Endothelial cell of umbilical vein (primary cell): Measurements from ENCODE around the gene CD300C. TPM values are rescaled to one million over a fixed set of nuclear protein-coding genes. Genes with fewer than 3 reads are reported as not detected.

Source experiments
- BruUV-seq: library from RNA; stranded (reverse); fragments of 400-500 nt; replicated peaks from 2 replicates; lab custom pipeline; 2021; lab: Mats Ljungman, UMichigan
- CTCF ChIA-PET: fragments of 300-600, 350-600 bp; sonication (Branson Sonifier 250); formaldehyde crosslinking; loops from one replicate; lab custom pipeline; 2021; ENCODE audit warnings: antibody characterized with exemption, inconsistent platforms; lab: Charles Lee
- POLR2A ChIA-PET: fragments of 300-600, 350-600 bp; sonication (Branson Sonifier 250); formaldehyde crosslinking; loops from one replicate; lab custom pipeline; 2021; ENCODE audit warnings: antibody characterized with exemption, inconsistent platforms; lab: Charles Lee
- DNase-seq: peaks from one replicate; pipeline ENCODE4 v3.0.0-alpha.2; 2011; ENCODE audit warnings: low read depth, low spot score
- FAIRE-seq: peaks from 2 replicates; lab custom pipeline; 2011; peaks lifted over from hg19 to GRCh38; lab: Jason Lieb, UNC
- H2AFZ ChIP-seq: 2 replicates; pipeline ENCODE4 v1.6.0; 2012; ENCODE audit warnings: low read depth, low read length, control low read depth, inconsistent platforms
- H3K27ac ChIP-seq: 2 replicates; pipeline ENCODE4 v1.5.1; 2011; ENCODE audit warnings: low read depth, mild to moderate bottlenecking, control low read depth, low read length, moderate library complexity; ENCODE audit not compliant: insufficient read depth
- H3K27me3 ChIP-seq, 2 experiments: 2 replicates each; pipeline versions ENCODE4 v1.6.0 to v1.6.1; 2011; ENCODE audit warnings: low read length in 2 of 2, mixed read lengths in 1 of 2; ENCODE audit not compliant: control insufficient read depth in 2 of 2, insufficient read depth in 2 of 2
- H3K36me3 ChIP-seq, 2 experiments: 2 replicates in 1 of 2; 3 replicates in 1 of 2; pipeline ENCODE4 v1.5.1; 2011; ENCODE audit warnings: low read length in 2 of 2, mild to moderate bottlenecking in 1 of 2, moderate library complexity in 1 of 2; ENCODE audit not compliant: control insufficient read depth in 2 of 2, insufficient read depth in 2 of 2; ENCODE audit errors: extremely low read depth in 1 of 2
- H3K4me1 ChIP-seq: 3 replicates; pipeline ENCODE4 v1.5.1; 2011; ENCODE audit warnings: mild to moderate bottlenecking, low read length; ENCODE audit not compliant: control insufficient read depth, insufficient read depth; ENCODE audit errors: extremely low read depth
- H3K4me2 ChIP-seq: 2 replicates; pipeline ENCODE4 v1.6.1; 2011; ENCODE audit warnings: low read length, control low read depth, mixed read lengths; ENCODE audit not compliant: insufficient read depth
- H3K4me3 ChIP-seq, 3 experiments: fragments of 200-600 bp in 1 of 3; sonication (generic), shearing (Covaris generic) in 1 of 3; replicated peaks in 1 of 3; 2 replicates each; pipeline ENCODE4 v1.5.1; 2011 to 2016; ENCODE audit warnings: control low read depth in 3 of 3, low read length in 3 of 3, mild to moderate bottlenecking in 2 of 3, inconsistent platforms in 1 of 3, low read depth in 1 of 3, moderate library complexity in 1 of 3; ENCODE audit not compliant: insufficient read depth in 1 of 3
- H3K79me2 ChIP-seq: 2 replicates; pipeline ENCODE4 v1.6.0; 2012; ENCODE audit warnings: low read length, inconsistent platforms; ENCODE audit not compliant: control insufficient read depth, insufficient read depth
- H3K9ac ChIP-seq: replicated peaks from 2 replicates; pipeline ENCODE3; 2011; ENCODE audit warnings: low read length, control low read depth; ENCODE audit not compliant: insufficient read depth; ENCODE audit errors: extremely low read depth
- H3K9me1 ChIP-seq: replicated peaks from 3 replicates; pipeline ENCODE4 v1.6.0; 2011; ENCODE audit warnings: mild to moderate bottlenecking, low read length; ENCODE audit not compliant: control insufficient read depth, insufficient read depth; ENCODE audit errors: extremely low read depth
- H3K9me3 ChIP-seq: replicated peaks from 2 replicates; pipeline ENCODE4 v1.5.1; 2012; ENCODE audit warnings: low read length, inconsistent platforms; ENCODE audit not compliant: control insufficient read depth, insufficient read depth
- H4K20me1 ChIP-seq: replicated peaks from 2 replicates; pipeline ENCODE3; 2011; ENCODE audit warnings: mild to moderate bottlenecking, low read length; ENCODE audit not compliant: control insufficient read depth, insufficient read depth; ENCODE audit errors: extremely low read depth
- CTCF ChIP-seq, 2 donors: IDR thresholded peaks; 1 replicate in 1 of 2; 2 replicates in 1 of 2; pipeline ENCODE4 v1.5.1; 2011; ENCODE audit warnings: low read length in 2 of 2, mild to moderate bottlenecking in 2 of 2, moderate library complexity in 2 of 2, control low read depth in 1 of 2, inconsistent platforms in 1 of 2, low read depth in 1 of 2; ENCODE audit not compliant: insufficient read depth in 1 of 2; ENCODE audit errors: extremely low read depth in 1 of 2
- EZH2 ChIP-seq: IDR thresholded peaks from 2 replicates; pipeline ENCODE4 v1.6.1; 2012; ENCODE audit warnings: borderline replicate concordance, low read depth, mild to moderate bottlenecking, moderate library complexity, low read length, inconsistent platforms; ENCODE audit not compliant: severe bottlenecking
- FOS ChIP-seq: IDR thresholded peaks from 2 replicates; pipeline ENCODE4 v1.6.1; 2011; ENCODE audit warnings: mild to moderate bottlenecking, low read length, moderate library complexity, borderline replicate concordance; ENCODE audit not compliant: insufficient read depth
- GATA2 ChIP-seq: IDR thresholded peaks from 2 replicates; pipeline ENCODE4 v1.7.0; 2011; ENCODE audit warnings: low read depth, mild to moderate bottlenecking, moderate library complexity, mixed read lengths, low read length; ENCODE audit not compliant: insufficient read length, insufficient read depth
- JUN ChIP-seq: IDR thresholded peaks from 2 replicates; pipeline ENCODE4 v1.6.1; 2011; ENCODE audit warnings: borderline replicate concordance, low read depth; ENCODE audit not compliant: insufficient read length, insufficient read depth
- MAX ChIP-seq: IDR thresholded peaks from 2 replicates; pipeline ENCODE4 v1.6.1; 2011; ENCODE audit not compliant: insufficient read depth, insufficient read length
- MYC ChIP-seq: IDR thresholded peaks from one replicate; pipeline ENCODE4 v1.6.1; 2011; ENCODE audit warnings: mild to moderate bottlenecking, low read depth, low read length
- POLR2A ChIP-seq: IDR thresholded peaks from 2 replicates; pipeline ENCODE4 v1.6.1; 2012; ENCODE audit warnings: low read depth, mild to moderate bottlenecking, control low read depth, low read length
- POLR2AphosphoS5 ChIP-seq: IDR thresholded peaks from 2 replicates; pipeline ENCODE4 v1.6.1; 2012; ENCODE audit warnings: low read depth, mild to moderate bottlenecking, control low read depth, low read length, moderate library complexity; ENCODE audit not compliant: insufficient read depth
- dilution Hi-C: fragments of 300-500 bp; cut with MboI; formaldehyde crosslinking; loops from one replicate; pipeline ENCODE4 v1.15.0; 2019; ENCODE audit warnings: low sequenced_read_pairs; ENCODE audit not compliant: extremely low pct_ligation_motif_present
- intact Hi-C: fragments of 100-400 bp; cut with micrococcal nuclease; formaldehyde crosslinking; loops from one replicate; pipeline ENCODE4 v1.10.0; 2022
- polyA plus RNA-seq, 4 experiments: library from polyadenylated mRNA; depleted of rRNA in 3 of 4; stranded (reverse) in 3 of 4; unstranded in 1 of 4; fragments of >200 nt; gene quantifications; 2 replicates each; pipeline versions ENCODE4 v1.2.1 to v1.2.3, GENCODE V29; 2011 to 2012; ENCODE audit warnings: missing spikeins in 1 of 4
- total RNA-seq: library from RNA; stranded (reverse); gene quantifications from 2 replicates; pipeline ENCODE4 v1.2.3, GENCODE V29; 2021

CD300C gene
- total and polyA plus RNA-seq, 2 donors (not counting 3 experiments of a cell fraction or from before 2014, with no cell fraction given): not detected

GRCh38 chr17:74591503-74591902 is 45.6 kb upstream of the CD300C start:
- H3K9me1 ChIP-seq: no peaks in the 10 kb centered on the region
- intact Hi-C loops (no loop called here), dilution Hi-C loops (no loop called here)
- no peaks in the 10 kb centered on the region for H4K20me1 ChIP-seq
- no peaks in the 10 kb centered on the region for H3K36me3 ChIP-seq
- H3K27me3 ChIP-seq: no peaks in the 10 kb centered on the region
- TF ChIP-seq POLR2A: no peak
- no peak for TF ChIP-seq FOS
- no peak for TF ChIP-seq EZH2
- TF ChIP-seq MYC: no peak
- no peak for TF ChIP-seq MAX
- no peak for TF ChIP-seq POLR2AphosphoS5
- no peak for TF ChIP-seq GATA2
- no peak for TF ChIP-seq JUN
- no peak for TF ChIP-seq CTCF (IDR thresholded peaks at IDR 0.05; ENCODE audit: extremely low read depth in 1 of 2, insufficient read depth in 1 of 2, low read depth in 1 of 2, low read length in 2 of 2)
- no peak overlapping the region for H3K27ac ChIP-seq
- ChIA-PET POLR2A (interaction anchor here (0.7 kb wide), 1 partner anchor 265 kb away, joined by 3 read pairs; the partner anchor contains the start of gene KIF19), CTCF (interaction anchor here (0.6 kb wide), 1 partner anchor 1435 kb away, joined by 4 read pairs; no protein-coding TSS in a partner anchor)
- no peak overlapping the region for H2AFZ ChIP-seq
- H3K4me3 ChIP-seq: no peak overlapping the region
- H3K9me3 ChIP-seq: no peaks in the 10 kb centered on the region
- no peak for DNase-seq
- H3K79me2 ChIP-seq: no peaks in the 10 kb centered on the region
- no peaks in the 10 kb centered on the region for H3K4me1 ChIP-seq
- no peak overlapping the region for H3K4me2 ChIP-seq
- H3K9ac ChIP-seq: no peak overlapping the region
- FAIRE-seq: no peak
- BruUV-seq: no TSS peak
